ENCODE data around the gene RNASEH1. TPM values are rescaled to one million over a fixed set of nuclear protein-coding genes. Genes with fewer than 3 reads are reported as not detected.

The RNASEH1 gene
- total and polyA plus RNA-seq, 2 of the 13 experiments (the other 11 are each of a cell fraction or from before 2014, with no cell fraction given): 14.5 to 57.4 TPM

- intact Hi-C loops (cut with micrococcal nuclease; ENCODE audit: unreplicated experiment): loop anchor here (1.0 kb wide), 2 partner anchors 17 to 56 kb away; partner anchors contain the start of genes ADI1 and RNASEH1
- Histone ChIP-seq H3K27me3 (ENCODE audit: control insufficient read depth in 1 of 2, insufficient read depth in 2 of 2, low read length in 2 of 2) (no peaks in the 10 kb centered on the region; a peak in 1 of 5 replicates), H3K36me3 (replicated peaks in 1 of 2; ENCODE audit: control insufficient read depth in 1 of 2, insufficient read depth in 2 of 2, low read length in 2 of 2) (peaks cover 14 to 43% of the 10 kb centered on the region in 2 experiments), H3K4me3 (replicated peaks in 1 of 3; ENCODE audit: insufficient read depth in 1 of 3, low read depth in 2 of 3, low read length in 3 of 3) (peak overlapping the region; percentile 89 to 100 (median 91)), H3K9me3 (ENCODE audit: low read length) (no peaks in the 10 kb centered on the region), H3K9ac (ENCODE audit: insufficient read depth, low read depth, low read length) (peak overlapping the region; percentile 98), H4K20me1 (ENCODE audit: insufficient read depth, low read length) (peaks cover 51% of the 10 kb centered on the region), H3K79me2 (ENCODE audit: insufficient read depth, low read length) (peaks cover 54% of the 10 kb centered on the region), H3K4me1 (ENCODE audit: insufficient read depth, low read length) (peaks cover 63% of the 10 kb centered on the region), H3K4me2 (ENCODE audit: low read depth, low read length) (peak overlapping the region; percentile 96), H3K27ac (ENCODE audit: extremely low read length, insufficient read depth, low read length) (peak overlapping the region; percentile 84), H2AFZ (ENCODE audit: low read length) (no peak overlapping the region)
- ATAC-seq (peak; percentile 63), DNase-seq (ENCODE audit: low spot score) (no peak), FAIRE-seq (no peak)
- WGBS (ENCODE audit: low lambda C conversion rate): 2% methylated on average over 28 of the region's 54 CpGs
- no TSS peak for BruUV-seq (replicated peaks)
- ChIA-PET POLR2A (interaction anchor here (0.8 to 5.0 kb wide), 15 partner anchors 11 to 198 kb away, joined by 3 to 71 read pairs (median 5); partner anchors contain the start of gene RNASEH1), CTCF (ENCODE audit: low intra/inter-chr PET ratio, low total read pairs) (no interaction called here)
- in situ Hi-C loops (cut with HindIII; ENCODE audit: extremely low pct_ligation_motif_present, low pct_unique_long_range_greater_than_20kb): loop anchor here (5.0 kb wide), 1 partner anchor 77 kb away; no protein-coding TSS in a partner anchor
- peak; percentile 62 for TF ChIP-seq FOXO1 (CRISPR knock-in tag; IDR thresholded peaks at IDR 0.05)
- TF ChIP-seq ZNF788 (CRISPR knock-in tag; IDR thresholded peaks at IDR 0.05; ENCODE audit: borderline replicate concordance): no peak
- 0 out of 2 replicates have a peak, but pooled peaks have one; percentile 5 for TF ChIP-seq ZNF816 (CRISPR knock-in tag; IDR thresholded peaks at IDR 0.05; ENCODE audit: borderline replicate concordance)
- TF ChIP-seq SRSF1 (optimal IDR thresholded peaks at IDR 0.05; ENCODE audit: low read depth, low read length): peak; percentile 12
- 0 out of 2 replicates have a peak, but pooled peaks have one; percentile 43 for TF ChIP-seq MLLT10 (CRISPR knock-in tag; IDR thresholded peaks at IDR 0.05)
- TF ChIP-seq GLI4 (CRISPR knock-in tag; IDR thresholded peaks at IDR 0.05; ENCODE audit: borderline replicate concordance): no peak
- 0 out of 2 replicates have a peak, but pooled peaks have one; percentile 53 for TF ChIP-seq ZFP37 (CRISPR knock-in tag; IDR thresholded peaks at IDR 0.05; ENCODE audit: borderline replicate concordance)
- TF ChIP-seq REST (IDR thresholded peaks at IDR 0.05; ENCODE audit: borderline replicate concordance in 1 of 2, low read depth in 1 of 2, low read length in 2 of 2): 0 out of 4 replicates have a peak, but pooled peaks of 1 of the 2 experiments have one; percentile 8
- TF ChIP-seq POLR2AphosphoS5 (IDR thresholded peaks at IDR 0.05; ENCODE audit: low read depth, low read length): peak; percentile 25
- TF ChIP-seq ZNF329 (CRISPR knock-in tag; IDR thresholded peaks at IDR 0.05; ENCODE audit: low read depth): no peak; the same call in 1 of the 2 replicates
- peak; percentile 5; the same call in 1 of the 2 replicates for TF ChIP-seq BORCS8-MEF2B (CRISPR knock-in tag; IDR thresholded peaks at IDR 0.05)
- TF ChIP-seq AKAP8 (CRISPR knock-in tag; IDR thresholded peaks at IDR 0.05): no peak; the same call in 1 of the 2 replicates
- no peak for TF ChIP-seq ZNF777 (CRISPR knock-in tag; IDR thresholded peaks at IDR 0.05)
- TF ChIP-seq RBM22 (optimal IDR thresholded peaks at IDR 0.05; ENCODE audit: low read length): peak; percentile 94
- peak; percentile 63; the same call in 1 of the 2 replicates for TF ChIP-seq ZFYVE20 (CRISPR knock-in tag; IDR thresholded peaks at IDR 0.05; ENCODE audit: borderline replicate concordance, low read depth)
- TF ChIP-seq JARID2 (CRISPR knock-in tag; IDR thresholded peaks at IDR 0.05; ENCODE audit: insufficient replicate concordance): no peak
- TF ChIP-seq FOXP4 (CRISPR knock-in tag; IDR thresholded peaks at IDR 0.05): no peak
- TF ChIP-seq CENPX (CRISPR knock-in tag; IDR thresholded peaks at IDR 0.05): no peak
These were observed 17.6 kb upstream of the RNASEH1 start for GRCh38 chr2:3575534-3576262.

All from HepG2 (cell line).